SK-N-SH (cell line): ENCODE data around the gene BLVRA. TPM values are rescaled to one million over a fixed set of nuclear protein-coding genes. Genes with fewer than 3 reads are reported as not detected.

Experiments
- CTCF ChIA-PET: fragments of 300-600, 350-600 bp; formaldehyde crosslinking; extraction: SDS; loops from one replicate; lab custom pipeline; 2021; lab: Yijun Ruan, JAX
- POLR2A ChIA-PET: fragments of 350-600 bp; sonication (Branson Sonifier 250); formaldehyde crosslinking; extraction: SDS; loops from one replicate; lab custom pipeline; 2020; ENCODE audit warnings: antibody characterized with exemption, inconsistent platforms; lab: Yijun Ruan, JAX
- DNase-seq: peaks from one replicate; pipeline ENCODE4 v3.0.0; 2012
- H2AFZ ChIP-seq: fragments of 200-600 bp; sonication (generic); 2 replicates; pipeline ENCODE4 v1.8.1; 2016; ENCODE audit warnings: antibody characterized with exemption, mild to moderate bottlenecking, low read depth
- H3F3A ChIP-seq: fragments of 200-600 bp; sonication (generic); replicated peaks from 2 replicates; pipeline ENCODE3; 2016; ENCODE audit warnings: antibody characterized with exemption, mild to moderate bottlenecking; ENCODE audit not compliant: insufficient read depth
- H3K27ac ChIP-seq, 2 experiments: fragments of 200-500 bp in 1 of 2; fragments of 200-600 bp in 1 of 2; sonication (Bioruptor generic) in 1 of 2; sonication (generic), shearing (Covaris generic) in 1 of 2; 2 replicates each; pipeline versions ENCODE4 v1.5.1 to v1.6.1; 2014 to 2016; ENCODE audit warnings: low read depth in 2 of 2, inconsistent platforms in 1 of 2, low read length in 1 of 2, mild to moderate bottlenecking in 1 of 2, mixed read lengths in 1 of 2
- H3K27me3 ChIP-seq: fragments of 200-600 bp; sonication (generic), shearing (Covaris generic); 2 replicates; pipeline ENCODE4 v1.6.1; 2016; ENCODE audit warnings: mixed run types; ENCODE audit not compliant: insufficient read depth
- H3K36me3 ChIP-seq, 2 experiments: fragments of 200-500 bp in 1 of 2; fragments of 200-600 bp in 1 of 2; sonication (Bioruptor generic) in 1 of 2; sonication (generic) in 1 of 2; replicated peaks in 1 of 2; 2 replicates each; pipeline versions ENCODE3 to v1.5.1; 2014 to 2016; ENCODE audit warnings: low read length in 1 of 2, mild to moderate bottlenecking in 1 of 2; ENCODE audit not compliant: insufficient read depth in 2 of 2, control insufficient read depth in 1 of 2
- H3K4me1 ChIP-seq, 2 experiments: fragments of 200-500 bp in 1 of 2; fragments of 200-600 bp in 1 of 2; sonication (Bioruptor generic) in 1 of 2; sonication (generic), shearing (Covaris generic) in 1 of 2; 2 replicates each; pipeline versions ENCODE4 v1.5.1 to v1.6.1; 2014 to 2016; ENCODE audit warnings: low read depth in 1 of 2, low read length in 1 of 2, mixed run types in 1 of 2; ENCODE audit not compliant: insufficient read depth in 2 of 2, control insufficient read depth in 1 of 2
- H3K4me2 ChIP-seq: fragments of 200-600 bp; sonication (generic), shearing (Covaris generic); 2 replicates; pipeline ENCODE4 v1.6.1; 2017; ENCODE audit warnings: mixed run types
- H3K4me3 ChIP-seq, 2 experiments: fragments of 200-500 bp in 1 of 2; fragments of 200-600 bp in 1 of 2; sonication (Bioruptor generic) in 1 of 2; sonication (generic), shearing (Covaris generic) in 1 of 2; 2 replicates each; pipeline versions ENCODE4 v1.5.1 to v1.8.1; 2014 to 2016; ENCODE audit warnings: low read depth in 2 of 2, inconsistent platforms in 1 of 2, low read length in 1 of 2, mild to moderate bottlenecking in 1 of 2, mixed read lengths in 1 of 2, moderate library complexity in 1 of 2
- H3K79me2 ChIP-seq: fragments of 200-600 bp; sonication (generic); 2 replicates; pipeline ENCODE4 v1.8.1; 2017; ENCODE audit warnings: mild to moderate bottlenecking; ENCODE audit not compliant: insufficient read depth
- H3K9ac ChIP-seq: fragments of 200-600 bp; sonication (generic); 2 replicates; pipeline ENCODE4 v1.6.1; 2017; ENCODE audit warnings: mixed run types
- H3K9me2 ChIP-seq: fragments of 200-600 bp; sonication (generic); 2 replicates; pipeline ENCODE4 v1.6.1; 2017; ENCODE audit warnings: mixed run types
- H3K9me3 ChIP-seq: fragments of 200-600 bp; sonication (generic); 2 replicates; pipeline ENCODE4 v1.6.1; 2017; ENCODE audit warnings: mixed run types, mild to moderate bottlenecking, moderate library complexity
- H4K20me1 ChIP-seq: fragments of 200-600 bp; sonication (generic); 2 replicates; pipeline ENCODE4 v1.6.1; 2017; ENCODE audit warnings: mild to moderate bottlenecking, mixed run types; ENCODE audit not compliant: insufficient read depth
- FOSL2 ChIP-seq: IDR thresholded peaks from 2 replicates; pipeline ENCODE4 v1.4.0; 2012; ENCODE audit warnings: low read depth, mild to moderate bottlenecking, moderate library complexity, borderline replicate concordance
- FOXJ3 ChIP-seq: sonication (generic); formaldehyde crosslinking; IDR thresholded peaks from 2 replicates; pipeline ENCODE4 v1.5.1; 2020; ENCODE audit warnings: mild to moderate bottlenecking, missing genetic modification reagents
- FOXM1 ChIP-seq: IDR thresholded peaks from 2 replicates; pipeline ENCODE4 v1.4.0; 2012; ENCODE audit warnings: low read depth, mild to moderate bottlenecking
- GABPA ChIP-seq: IDR thresholded peaks from 2 replicates; pipeline ENCODE4 v1.4.0; 2012; ENCODE audit warnings: low read depth, mild to moderate bottlenecking
- GATA2 ChIP-seq: sonication (generic); formaldehyde crosslinking; IDR thresholded peaks from 2 replicates; pipeline ENCODE4 v1.5.0; 2020; ENCODE audit warnings: mild to moderate bottlenecking, missing genetic modification reagents
- MXI1 ChIP-seq: IDR thresholded peaks from 2 replicates; pipeline ENCODE4 v1.6.1; 2012; ENCODE audit warnings: mild to moderate bottlenecking, low read depth, low read length, improper control_type of control experiment
- RCOR1 ChIP-seq: fragments of 150-350 bp; IDR thresholded peaks from 2 replicates; pipeline ENCODE4 v1.6.1; 2017; ENCODE audit warnings: antibody characterized with exemption, low read length
- RFX5 ChIP-seq: IDR thresholded peaks from 2 replicates; pipeline ENCODE4 v1.6.1; 2012; ENCODE audit warnings: mild to moderate bottlenecking, improper control_type of control experiment, low read length
- SMC3 ChIP-seq: IDR thresholded peaks from 2 replicates; pipeline ENCODE4 v1.6.1; 2012; ENCODE audit warnings: low read depth, low read length, improper control_type of control experiment
- TEAD4 ChIP-seq: IDR thresholded peaks from 2 replicates; pipeline ENCODE4 v1.4.0; 2012; ENCODE audit warnings: mild to moderate bottlenecking, borderline replicate concordance; ENCODE audit not compliant: insufficient read depth
- YY1 ChIP-seq: IDR thresholded peaks from 2 replicates; pipeline ENCODE4 v1.4.0; 2012; ENCODE audit warnings: low read depth, mild to moderate bottlenecking
- WGBS: methylation state at CpG from one replicate; pipeline ENCODE4 v1.1.6; 2017; ENCODE audit warnings: low lambda C conversion rate; 5-methylcytosine and 5-hydroxymethylcytosine counted together
- polyA plus RNA-seq, 3 experiments: library from polyadenylated mRNA; depleted of rRNA; stranded (reverse); fragments of >200 nt; gene quantifications; 2 replicates each; pipeline ENCODE4 v1.2.3, GENCODE V29; 2012
- TF ChIP-seq, protein P1 (sequence below): fragments of 150-350 bp; IDR thresholded peaks from 2 replicates; pipeline ENCODE4 v1.6.1; 2017; ENCODE audit warnings: antibody characterized with exemption, low read length, low read depth, borderline replicate concordance
- TF ChIP-seq, protein P2 (sequence below): IDR thresholded peaks from 2 replicates; pipeline ENCODE4 v1.4.0; 2012; ENCODE audit warnings: low read depth, borderline replicate concordance
- TF ChIP-seq, protein P3 (sequence below): IDR thresholded peaks from 2 replicates; pipeline ENCODE4; 2012
- TF ChIP-seq, protein P4 (sequence below): fragments of 150-350 bp; IDR thresholded peaks from 2 replicates; pipeline ENCODE4 v1.6.1; 2016; ENCODE audit warnings: mild to moderate bottlenecking, low read depth, low read length

BLVRA gene
- polyA plus RNA-seq, 1 of the 3 experiments (the other 2 are of a cell fraction), result 123 TPM

DNA sequence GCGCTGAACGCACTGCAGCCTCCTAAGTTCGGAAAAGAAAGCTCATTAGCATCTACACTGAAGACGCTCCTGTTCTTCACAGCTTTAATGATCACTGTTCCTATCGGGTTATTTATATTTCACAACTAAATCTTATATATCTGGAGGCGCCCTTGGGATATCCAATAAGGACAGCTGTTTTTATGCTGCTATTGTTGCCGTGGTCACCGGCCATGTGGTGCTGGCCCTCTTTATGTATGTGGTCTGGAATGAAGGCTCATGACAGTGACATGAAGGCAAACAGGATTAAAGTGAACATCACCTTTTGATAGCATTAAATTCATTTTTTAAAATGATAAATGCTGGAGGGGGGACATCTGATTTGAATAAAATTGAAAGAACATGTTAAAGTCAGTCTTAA is 8.8 kb downstream of the BLVRA start:
- 83% methylated on average over 8 of the region's 8 CpGs for WGBS
- Histone ChIP-seq H3K4me3 (no peak overlapping the region), H3K9me3 (no peaks in the 10 kb centered on the region)
- CTCF ChIA-PET, result interaction anchor here (0.9 to 3.7 kb wide), 2 partner anchors 71 to 826 kb away, joined by 3 to 19 read pairs; no protein-coding TSS in a partner anchor
- peak; percentile 72 for TF ChIP-seq RFX5
- peak; percentile 96 for TF ChIP-seq MXI1
- TF ChIP-seq SMC3, result no peak
- TF ChIP-seq, all 33 proteins: peak for 2
- H3F3A ChIP-seq, result no peaks in the 10 kb centered on the region
- H3K4me2 ChIP-seq, result no peak overlapping the region
- peaks cover 24% of the 10 kb centered on the region; the same call in 1 of the 2 replicates for H3K79me2 ChIP-seq
- H3K27me3 ChIP-seq, result no peaks in the 10 kb centered on the region
- no peaks in the 10 kb centered on the region for H4K20me1 ChIP-seq
- no peak overlapping the region for H2AFZ ChIP-seq
- H3K27ac ChIP-seq, result peak overlapping the region in 1 of 2 experiments; percentile 13; a peak in 1 of 4 replicates
- H3K9me2 ChIP-seq, result no peaks in the 10 kb centered on the region
- POLR2A ChIA-PET, result interaction anchor here (2.6 kb wide), 1 partner anchor 9 kb away, joined by 12 read pairs; the partner anchor contains the start of gene BLVRA
- DNase-seq, result peak; percentile 76
- H3K9ac ChIP-seq, result no peak overlapping the region
- peaks cover 10 to 31% of the 10 kb centered on the region in 2 experiments; a peak in 3 of 4 replicates for H3K4me1 ChIP-seq
- H3K36me3 ChIP-seq, result peaks cover 13 to 20% of the 10 kb centered on the region in 2 experiments

DNA sequence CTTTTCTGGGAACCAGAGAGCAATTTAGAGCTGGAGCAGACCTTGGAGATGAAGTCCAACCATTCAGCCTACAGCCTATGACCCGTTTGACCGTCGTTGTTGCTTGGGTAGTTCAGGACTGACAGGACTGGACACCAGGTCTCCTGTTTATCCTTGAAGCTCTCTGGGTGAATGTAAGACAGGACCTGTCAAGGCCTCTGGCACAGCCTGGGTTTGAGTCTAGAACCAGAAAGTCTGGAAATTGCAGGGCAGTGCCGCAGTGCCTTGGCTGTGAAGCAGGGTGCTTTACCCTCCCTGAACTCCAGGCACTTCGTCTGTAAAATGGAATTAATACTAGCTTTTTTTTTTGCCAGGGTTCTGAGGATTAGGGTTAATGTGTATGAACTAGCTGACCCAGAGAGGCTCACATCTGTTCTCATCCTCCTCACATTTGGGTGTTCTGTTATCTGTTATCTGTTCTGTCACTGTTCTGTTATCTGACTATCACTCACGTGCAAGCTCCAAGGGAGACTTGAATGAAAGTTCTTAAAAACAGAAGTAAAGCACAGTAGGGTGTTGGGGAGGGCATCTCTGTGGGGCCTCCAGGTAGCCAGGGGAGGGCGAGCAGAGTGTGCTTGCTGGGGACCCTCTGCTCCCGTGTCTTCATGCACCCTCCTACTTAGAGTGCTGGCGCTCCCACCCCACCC is 9.9 kb downstream of the BLVRA start:
- H3K4me2 ChIP-seq, result no peak overlapping the region
- POLR2A ChIA-PET, result interaction anchor here (0.9 to 2.6 kb wide), 3 partner anchors 10 to 186 kb away, joined by 3 to 12 read pairs (median 4); partner anchors contain the start of genes BLVRA, COA1 and STK17A
- H3K27ac ChIP-seq, result no peak overlapping the region
- H2AFZ ChIP-seq, result no peak overlapping the region
- no peaks in the 10 kb centered on the region for H3K27me3 ChIP-seq
- H3K9ac ChIP-seq, result no peak overlapping the region
- 85% methylated on average over 9 of the region's 9 CpGs for WGBS
- no peaks in the 10 kb centered on the region for H4K20me1 ChIP-seq
- no peak for TF ChIP-seq FOXJ3
- no peak for TF ChIP-seq GABPA
- TF ChIP-seq GATA2, result peak; percentile 23; the same call in 1 of the 2 replicates
- peak; percentile 28; the same call in 1 of the 2 replicates for TF ChIP-seq MXI1
- TF ChIP-seq RCOR1, result no peak
- TF ChIP-seq FOXM1, result no peak
- no peak for TF ChIP-seq FOSL2
- TF ChIP-seq, protein P1, sequence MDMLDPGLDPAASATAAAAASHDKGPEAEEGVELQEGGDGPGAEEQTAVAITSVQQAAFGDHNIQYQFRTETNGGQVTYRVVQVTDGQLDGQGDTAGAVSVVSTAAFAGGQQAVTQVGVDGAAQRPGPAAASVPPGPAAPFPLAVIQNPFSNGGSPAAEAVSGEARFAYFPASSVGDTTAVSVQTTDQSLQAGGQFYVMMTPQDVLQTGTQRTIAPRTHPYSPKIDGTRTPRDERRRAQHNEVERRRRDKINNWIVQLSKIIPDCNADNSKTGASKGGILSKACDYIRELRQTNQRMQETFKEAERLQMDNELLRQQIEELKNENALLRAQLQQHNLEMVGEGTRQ, result no peak
- TF ChIP-seq, protein P2, sequence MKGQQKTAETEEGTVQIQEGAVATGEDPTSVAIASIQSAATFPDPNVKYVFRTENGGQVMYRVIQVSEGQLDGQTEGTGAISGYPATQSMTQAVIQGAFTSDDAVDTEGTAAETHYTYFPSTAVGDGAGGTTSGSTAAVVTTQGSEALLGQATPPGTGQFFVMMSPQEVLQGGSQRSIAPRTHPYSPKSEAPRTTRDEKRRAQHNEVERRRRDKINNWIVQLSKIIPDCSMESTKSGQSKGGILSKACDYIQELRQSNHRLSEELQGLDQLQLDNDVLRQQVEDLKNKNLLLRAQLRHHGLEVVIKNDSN, result no peak
- TF ChIP-seq, protein P3, sequence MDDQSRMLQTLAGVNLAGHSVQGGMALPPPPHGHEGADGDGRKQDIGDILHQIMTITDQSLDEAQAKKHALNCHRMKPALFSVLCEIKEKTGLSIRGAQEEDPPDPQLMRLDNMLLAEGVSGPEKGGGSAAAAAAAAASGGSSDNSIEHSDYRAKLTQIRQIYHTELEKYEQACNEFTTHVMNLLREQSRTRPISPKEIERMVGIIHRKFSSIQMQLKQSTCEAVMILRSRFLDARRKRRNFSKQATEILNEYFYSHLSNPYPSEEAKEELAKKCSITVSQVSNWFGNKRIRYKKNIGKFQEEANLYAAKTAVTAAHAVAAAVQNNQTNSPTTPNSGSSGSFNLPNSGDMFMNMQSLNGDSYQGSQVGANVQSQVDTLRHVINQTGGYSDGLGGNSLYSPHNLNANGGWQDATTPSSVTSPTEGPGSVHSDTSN, result no peak
- TF ChIP-seq YY1, result no peak
- TF ChIP-seq, protein P4, sequence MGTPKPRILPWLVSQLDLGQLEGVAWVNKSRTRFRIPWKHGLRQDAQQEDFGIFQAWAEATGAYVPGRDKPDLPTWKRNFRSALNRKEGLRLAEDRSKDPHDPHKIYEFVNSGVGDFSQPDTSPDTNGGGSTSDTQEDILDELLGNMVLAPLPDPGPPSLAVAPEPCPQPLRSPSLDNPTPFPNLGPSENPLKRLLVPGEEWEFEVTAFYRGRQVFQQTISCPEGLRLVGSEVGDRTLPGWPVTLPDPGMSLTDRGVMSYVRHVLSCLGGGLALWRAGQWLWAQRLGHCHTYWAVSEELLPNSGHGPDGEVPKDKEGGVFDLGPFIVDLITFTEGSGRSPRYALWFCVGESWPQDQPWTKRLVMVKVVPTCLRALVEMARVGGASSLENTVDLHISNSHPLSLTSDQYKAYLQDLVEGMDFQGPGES, result no peak
- TF ChIP-seq TEAD4, result no peak
- peaks cover 10 to 25% of the 10 kb centered on the region in 2 experiments for H3K36me3 ChIP-seq
- H3K9me2 ChIP-seq, result no peaks in the 10 kb centered on the region
- no peak overlapping the region for H3K4me3 ChIP-seq
- H3F3A ChIP-seq, result no peaks in the 10 kb centered on the region
- CTCF ChIA-PET, result interaction anchor here (0.7 to 2.5 kb wide), 7 partner anchors 12 to 827 kb away, joined by 3 to 9 read pairs (median 3); partner anchors contain the start of gene STK17A
- no peak for DNase-seq
- peaks cover 18% of the 10 kb centered on the region; the same call in 1 of the 2 replicates for H3K79me2 ChIP-seq
- H3K9me3 ChIP-seq, result no peaks in the 10 kb centered on the region
- peaks cover 10 to 28% of the 10 kb centered on the region in 2 experiments; a peak in 3 of 4 replicates for H3K4me1 ChIP-seq
